CD4-positive, alpha-beta T cell (primary cell): ENCODE data around the gene CDC37L1. TPM values are rescaled to one million over a fixed set of nuclear protein-coding genes. Genes with fewer than 3 reads are reported as not detected.

Experiments used
- ATAC-seq: fragments of 200-7000 bp; cut with Tn5 transposase; one replicate; pipeline ENCODE4 v1.10.0; 2022; ENCODE audit warnings: mild to moderate bottlenecking; ENCODE audit not compliant: poor library complexity
- CTCF ChIA-PET: fragments of 350-600 bp; sonication (Branson Sonifier 250); formaldehyde crosslinking; loops from one replicate; lab custom pipeline; 2021; ENCODE audit warnings: antibody characterized with exemption, inconsistent platforms; lab: Charles Lee
- POLR2A ChIA-PET: fragments of 350-600 bp; sonication (Branson Sonifier 250); formaldehyde crosslinking; loops from one replicate; lab custom pipeline; 2021; ENCODE audit warnings: antibody characterized with exemption, inconsistent platforms; lab: Charles Lee
- DNase-seq, 14 experiments: peaks; one replicate each; pipeline ENCODE4 v3.0.0-alpha.2; 2013 to 2020; ENCODE audit warnings: mixed read lengths in 2 of 14
- H3K27ac ChIP-seq, 2 donors: one replicate each; pipeline versions ENCODE4 v1.5.1 to v1.7.0; 2013; ENCODE audit warnings: low read length in 2 of 2, low read depth in 1 of 2, mild to moderate bottlenecking in 1 of 2
- H3K27me3 ChIP-seq, 2 experiments: 1 replicate in 1 of 2; 2 replicates in 1 of 2; pipeline versions ENCODE4 v1.6.1 to v1.7.0; 2013; ENCODE audit warnings: low read length in 2 of 2, control low read depth in 1 of 2, mild to moderate bottlenecking in 1 of 2, moderate library complexity in 1 of 2; ENCODE audit not compliant: insufficient read depth in 2 of 2, control insufficient read depth in 1 of 2
- H3K36me3 ChIP-seq: one replicate; pipeline ENCODE4 v1.6.1; 2013; ENCODE audit warnings: low read length, control low read depth; ENCODE audit not compliant: insufficient read depth
- H3K4me1 ChIP-seq: one replicate; pipeline ENCODE4 v1.6.1; 2013; ENCODE audit warnings: low read length, control low read depth; ENCODE audit not compliant: insufficient read depth
- H3K4me3 ChIP-seq: one replicate; pipeline ENCODE4 v1.5.1; 2013; ENCODE audit warnings: mild to moderate bottlenecking, low read length, moderate library complexity
- H3K9me3 ChIP-seq, 2 experiments: 1 replicate in 1 of 2; 2 replicates in 1 of 2; pipeline versions ENCODE4 v1.6.1 to v1.7.0; 2013; ENCODE audit warnings: low read length in 2 of 2, mild to moderate bottlenecking in 2 of 2, control low read depth in 1 of 2, moderate library complexity in 1 of 2; ENCODE audit not compliant: control insufficient read depth in 1 of 2, insufficient read depth in 1 of 2
- H3K27ac Mint-ChIP-seq: one replicate; pipeline ENCODE4 v1.8.0; 2020; ENCODE audit warnings: mixed read lengths
- H3K27me3 Mint-ChIP-seq: one replicate; pipeline ENCODE4 v1.8.0; 2021; ENCODE audit warnings: mixed read lengths
- H3K36me3 Mint-ChIP-seq: one replicate; pipeline ENCODE4 v1.8.0; 2021; ENCODE audit warnings: low read depth, mixed read lengths
- H3K4me1 Mint-ChIP-seq: one replicate; pipeline ENCODE4 v1.8.0; 2021; ENCODE audit warnings: low read depth, mixed read lengths
- H3K4me3 Mint-ChIP-seq: one replicate; pipeline ENCODE4 v1.8.0; 2020; ENCODE audit warnings: mild to moderate bottlenecking, mixed read lengths
- H3K9me3 Mint-ChIP-seq: one replicate; pipeline ENCODE4 v1.8.0; 2020; ENCODE audit warnings: mixed read lengths
- CTCF ChIP-seq: fragments of 200-600 bp; IDR thresholded peaks from one replicate; pipeline ENCODE4 v1.8.0; 2022; ENCODE audit warnings: antibody characterized with exemption, mild to moderate bottlenecking
- intact Hi-C, 2 experiments: fragments of 100-400 bp; cut with DNase I in 1 of 2; cut with micrococcal nuclease in 1 of 2; formaldehyde crosslinking; loops; one replicate each; pipeline versions ENCODE4 v1.15.1 to v1.9.0; 2023 to 2025; cut with DNase I, micrococcal nuclease
- total RNA-seq, 174 experiments: library from RNA in 2 of 174; stranded (reverse) in 2 of 174; gene quantifications; one replicate each; pipeline ENCODE4 v1.2.3 and lab custom pipeline; 2021 to 2026

CDC37L1 gene
- total RNA-seq, 2 experiments from 2014 or later: 49.1 to 53.4 TPM

GRCh38 chr9:4739587-4740387 lies 60.4 kb downstream of the CDC37L1 start:
- H3K4me3 ChIP-seq: peak overlapping the region; percentile 86
- peaks cover 4% of the 10 kb centered on the region for H3K36me3 ChIP-seq
- H3K27ac Mint-ChIP-seq: peak overlapping the region; percentile 83
- H3K27ac ChIP-seq: no peak overlapping the region
- H3K4me1 ChIP-seq: peaks cover 29% of the 10 kb centered on the region
- peak in 2 of 14 experiments; percentile 3 to 15 for DNase-seq
- CTCF ChIA-PET: interaction anchor here (1.1 to 2.6 kb wide), 4 partner anchors 10 to 61 kb away, joined by 4 to 14 read pairs (median 8); partner anchors contain the start of gene CDC37L1
- intact Hi-C loops: loop anchor here (2.0 to 10.0 kb wide), 5 partner anchors 57 to 355 kb away; partner anchors contain the start of genes PLPP6 (in 2 of the 2) and JAK2 (in 1 of the 2)
- no peaks in the 10 kb centered on the region for H3K9me3 Mint-ChIP-seq
- peaks cover 38% of the 10 kb centered on the region for H3K4me1 Mint-ChIP-seq
- H3K9me3 ChIP-seq: no peaks in the 10 kb centered on the region
- POLR2A ChIA-PET: interaction anchor here (0.8 to 3.0 kb wide), 27 partner anchors 8 to 1896 kb away, joined by 3 to 35 read pairs (median 6); partner anchors contain the start of genes CD274, CDC37L1, JAK2 and PLGRKT
- H3K36me3 Mint-ChIP-seq: peaks cover 6% of the 10 kb centered on the region
- no peaks in the 10 kb centered on the region for H3K27me3 ChIP-seq
- H3K4me3 Mint-ChIP-seq: peak overlapping the region; percentile 97
- TF ChIP-seq CTCF: no peak
- no peak for ATAC-seq
- no peaks in the 10 kb centered on the region for H3K27me3 Mint-ChIP-seq

- ATAC-seq (no peak), DNase-seq (no peak)
- Histone ChIP-seq H3K9me3 (no peaks in the 10 kb centered on the region), H3K4me3 (peak overlapping the region; percentile 86), H3K36me3 (peaks cover 4% of the 10 kb centered on the region), H3K4me1 (peaks cover 28% of the 10 kb centered on the region), H3K27ac (peak overlapping the region in 1 of 2 donors; percentile 57), H3K27me3 (no peaks in the 10 kb centered on the region)
- ChIA-PET CTCF (interaction anchor here (1.0 to 2.6 kb wide), 7 partner anchors 10 to 96 kb away, joined by 3 to 14 read pairs (median 4); partner anchors contain the start of genes CDC37L1 and SPATA6L), POLR2A (interaction anchor here (0.5 to 3.0 kb wide), 31 partner anchors 9 to 1896 kb away, joined by 3 to 35 read pairs (median 5); partner anchors contain the start of genes CD274, CDC37L1, JAK2 and PLGRKT)
- no peaks in the 10 kb centered on the region for H3K27me3 Mint-ChIP-seq
- H3K4me3 Mint-ChIP-seq: peak overlapping the region; percentile 97
- peaks cover 36% of the 10 kb centered on the region for H3K4me1 Mint-ChIP-seq
- H3K27ac Mint-ChIP-seq: peak overlapping the region; percentile 83
- H3K36me3 Mint-ChIP-seq: peaks cover 6% of the 10 kb centered on the region
- no peak for TF ChIP-seq CTCF
- intact Hi-C loops: loop anchor here (5.0 to 10.0 kb wide), 4 partner anchors 58 to 356 kb away; partner anchors contain the start of genes PLPP6 (in 2 of the 2) and JAK2 (in 1 of the 2)
- H3K9me3 Mint-ChIP-seq: no peaks in the 10 kb centered on the region
Measured at GRCh38 chr9:4740388-4740637, 60.9 kb downstream of the CDC37L1 start.

- no peaks in the 10 kb centered on the region for H3K27me3 Mint-ChIP-seq
- peak; percentile 61 to 94 (median 80) for DNase-seq
- ChIA-PET POLR2A (interaction anchor here (0.5 to 3.0 kb wide), 33 partner anchors 9 to 1897 kb away, joined by 3 to 35 read pairs (median 5); partner anchors contain the start of genes CD274, CDC37L1, JAK2 and PLGRKT), CTCF (interaction anchor here (1.0 to 2.6 kb wide), 7 partner anchors 9 to 96 kb away, joined by 3 to 14 read pairs (median 4); partner anchors contain the start of genes CDC37L1 and SPATA6L)
- TF ChIP-seq CTCF: no peak
- ATAC-seq: peak; percentile 92
- H3K27me3 ChIP-seq: no peaks in the 10 kb centered on the region
- peaks cover 6% of the 10 kb centered on the region for H3K36me3 Mint-ChIP-seq
- intact Hi-C loops: loop anchor here (5.0 to 10.0 kb wide), 4 partner anchors 58 to 356 kb away; partner anchors contain the start of genes PLPP6 (in 2 of the 2) and JAK2 (in 1 of the 2)
- peak within 1 kb of the TSS; percentile 97 for H3K4me3 Mint-ChIP-seq
- H3K27ac Mint-ChIP-seq: peak within 1 kb of the TSS; percentile 83
- peaks cover 4% of the 10 kb centered on the region for H3K36me3 ChIP-seq
- H3K9me3 ChIP-seq: no peaks in the 10 kb centered on the region
- H3K4me1 ChIP-seq: peaks cover 28% of the 10 kb centered on the region
- H3K27ac ChIP-seq: peak within 1 kb of the TSS; percentile 57 to 66
- no peaks in the 10 kb centered on the region for H3K9me3 Mint-ChIP-seq
- peaks cover 36% of the 10 kb centered on the region for H3K4me1 Mint-ChIP-seq
- H3K4me3 ChIP-seq: peak within 1 kb of the TSS; percentile 86
Measured at GRCh38 chr9:4740638-4741364, 61.4 kb downstream of the CDC37L1 start, which contains the start of gene AK3. AK3 (minus strand) TSS chr9:4741202; CDS start chr9:4741087, 115 bp downstream.
